ENCODE measurements around the gene MCM3AP.

The MCM3AP gene

DNA sequence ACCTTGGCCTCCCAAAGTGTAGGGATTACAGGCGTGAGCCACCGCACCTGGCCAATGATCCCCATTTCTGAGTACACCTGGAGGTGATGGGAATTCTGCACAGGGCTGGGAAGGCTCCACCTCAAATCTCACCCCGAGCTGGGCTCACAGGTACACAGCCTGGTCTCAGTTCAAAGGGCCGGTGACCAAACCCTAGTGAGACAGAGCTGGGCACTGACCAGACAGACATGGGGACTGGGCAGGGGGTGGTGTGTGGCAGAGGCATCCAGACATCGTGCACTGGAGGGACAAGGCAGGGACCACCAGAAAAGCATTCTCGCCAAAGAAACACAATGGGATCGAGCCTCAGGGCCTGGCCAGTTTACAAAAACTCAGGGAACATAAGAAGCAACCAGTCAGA, 74.0 kb downstream of the MCM3AP start:
- no peak for TF ChIP-seq EZH2phosphoT487 (IDR thresholded peaks at IDR 0.05; ENCODE audit: borderline replicate concordance, low read length)
- TF ChIP-seq, protein P1, sequence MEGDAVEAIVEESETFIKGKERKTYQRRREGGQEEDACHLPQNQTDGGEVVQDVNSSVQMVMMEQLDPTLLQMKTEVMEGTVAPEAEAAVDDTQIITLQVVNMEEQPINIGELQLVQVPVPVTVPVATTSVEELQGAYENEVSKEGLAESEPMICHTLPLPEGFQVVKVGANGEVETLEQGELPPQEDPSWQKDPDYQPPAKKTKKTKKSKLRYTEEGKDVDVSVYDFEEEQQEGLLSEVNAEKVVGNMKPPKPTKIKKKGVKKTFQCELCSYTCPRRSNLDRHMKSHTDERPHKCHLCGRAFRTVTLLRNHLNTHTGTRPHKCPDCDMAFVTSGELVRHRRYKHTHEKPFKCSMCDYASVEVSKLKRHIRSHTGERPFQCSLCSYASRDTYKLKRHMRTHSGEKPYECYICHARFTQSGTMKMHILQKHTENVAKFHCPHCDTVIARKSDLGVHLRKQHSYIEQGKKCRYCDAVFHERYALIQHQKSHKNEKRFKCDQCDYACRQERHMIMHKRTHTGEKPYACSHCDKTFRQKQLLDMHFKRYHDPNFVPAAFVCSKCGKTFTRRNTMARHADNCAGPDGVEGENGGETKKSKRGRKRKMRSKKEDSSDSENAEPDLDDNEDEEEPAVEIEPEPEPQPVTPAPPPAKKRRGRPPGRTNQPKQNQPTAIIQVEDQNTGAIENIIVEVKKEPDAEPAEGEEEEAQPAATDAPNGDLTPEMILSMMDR (IDR thresholded peaks at IDR 0.05; ENCODE audit: low read depth, low read length, poor library complexity, severe bottlenecking) = no peak
- Histone ChIP-seq H3K27ac (ENCODE audit: low read depth, low read length) (no peak overlapping the region), H4K20me1 (ENCODE audit: control insufficient read depth, insufficient read depth, low read depth, low read length) (no peaks in the 10 kb centered on the region), H3K4me1 (ENCODE audit: control insufficient read depth, low read length) (no peaks in the 10 kb centered on the region), H3K27me3 (ENCODE audit: control insufficient read depth, low read length) (no peaks in the 10 kb centered on the region), H3F3A (ENCODE audit: control insufficient read depth, insufficient read depth) (no peaks in the 10 kb centered on the region), H3K36me3 (ENCODE audit: control insufficient read depth, low read length) (peaks cover 86% of the 10 kb centered on the region), H3K79me2 (ENCODE audit: control insufficient read depth, low read length) (no peaks in the 10 kb centered on the region), H3K4me3 (ENCODE audit: low read length) (no peak overlapping the region), H3K9me3 (ENCODE audit: control insufficient read depth, insufficient read depth, low read length) (no peaks in the 10 kb centered on the region), H3K9me2 (replicated peaks; ENCODE audit: control insufficient read depth, low read length) (no peaks in the 10 kb centered on the region), H3K4me2 (ENCODE audit: low read length) (no peak overlapping the region)

DNA sequence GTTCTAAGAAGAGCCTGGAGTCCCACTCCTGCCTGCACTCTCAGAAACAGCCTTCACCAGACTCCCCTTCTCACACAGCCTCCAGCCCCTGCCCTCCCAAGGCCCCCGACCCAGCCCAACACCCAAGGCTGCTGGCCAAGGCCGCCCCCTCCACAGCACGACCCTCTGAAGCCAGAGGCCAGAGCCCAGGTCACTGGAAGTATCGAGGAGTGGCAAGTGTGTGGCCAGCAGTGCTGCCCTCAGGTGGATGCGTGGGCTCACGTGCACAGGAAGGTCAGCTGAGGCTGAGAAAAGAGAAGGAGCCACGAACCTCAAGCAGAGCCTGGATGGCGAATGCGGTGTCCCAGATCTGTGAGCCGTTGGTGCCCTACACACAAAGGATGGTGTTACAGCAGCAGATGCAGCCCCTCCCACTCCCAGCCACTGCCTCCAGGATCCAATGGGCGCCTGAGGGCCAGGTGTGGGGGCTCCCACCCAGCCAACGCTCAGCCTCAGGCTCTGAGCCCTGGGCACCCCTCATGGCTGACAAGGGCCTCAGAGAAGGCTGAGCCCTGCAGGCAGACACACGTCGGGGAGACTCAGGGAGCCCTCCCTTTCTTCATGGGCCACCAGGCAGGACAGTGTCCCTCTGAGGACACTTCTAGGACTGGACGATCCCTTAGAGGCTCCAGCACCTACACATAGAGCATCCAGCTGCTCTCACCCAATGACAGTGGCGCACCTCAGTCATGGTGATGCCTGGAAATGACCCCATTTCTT, 74.9 kb downstream of the MCM3AP start:
- Histone ChIP-seq H3K79me2 (ENCODE audit: control insufficient read depth, low read length) (no peaks in the 10 kb centered on the region), H3K27me3 (ENCODE audit: control insufficient read depth, low read length) (no peaks in the 10 kb centered on the region), H3K27ac (ENCODE audit: low read depth, low read length) (no peak overlapping the region), H4K20me1 (ENCODE audit: control insufficient read depth, insufficient read depth, low read depth, low read length) (no peaks in the 10 kb centered on the region), H3F3A (ENCODE audit: control insufficient read depth, insufficient read depth) (no peaks in the 10 kb centered on the region), H3K9me2 (replicated peaks; ENCODE audit: control insufficient read depth, low read length) (no peaks in the 10 kb centered on the region), H3K9me3 (ENCODE audit: control insufficient read depth, insufficient read depth, low read length) (no peaks in the 10 kb centered on the region), H3K4me2 (ENCODE audit: low read length) (no peak overlapping the region), H3K4me1 (ENCODE audit: control insufficient read depth, low read length) (no peaks in the 10 kb centered on the region), H3K36me3 (ENCODE audit: control insufficient read depth, low read length) (peaks cover 86% of the 10 kb centered on the region), H3K4me3 (ENCODE audit: low read length) (no peak overlapping the region)
- no peak for TF ChIP-seq EZH2phosphoT487 (IDR thresholded peaks at IDR 0.05; ENCODE audit: borderline replicate concordance, low read length)
- TF ChIP-seq, protein P1 (IDR thresholded peaks at IDR 0.05; ENCODE audit: low read depth, low read length, poor library complexity, severe bottlenecking) = no peak

DNA sequence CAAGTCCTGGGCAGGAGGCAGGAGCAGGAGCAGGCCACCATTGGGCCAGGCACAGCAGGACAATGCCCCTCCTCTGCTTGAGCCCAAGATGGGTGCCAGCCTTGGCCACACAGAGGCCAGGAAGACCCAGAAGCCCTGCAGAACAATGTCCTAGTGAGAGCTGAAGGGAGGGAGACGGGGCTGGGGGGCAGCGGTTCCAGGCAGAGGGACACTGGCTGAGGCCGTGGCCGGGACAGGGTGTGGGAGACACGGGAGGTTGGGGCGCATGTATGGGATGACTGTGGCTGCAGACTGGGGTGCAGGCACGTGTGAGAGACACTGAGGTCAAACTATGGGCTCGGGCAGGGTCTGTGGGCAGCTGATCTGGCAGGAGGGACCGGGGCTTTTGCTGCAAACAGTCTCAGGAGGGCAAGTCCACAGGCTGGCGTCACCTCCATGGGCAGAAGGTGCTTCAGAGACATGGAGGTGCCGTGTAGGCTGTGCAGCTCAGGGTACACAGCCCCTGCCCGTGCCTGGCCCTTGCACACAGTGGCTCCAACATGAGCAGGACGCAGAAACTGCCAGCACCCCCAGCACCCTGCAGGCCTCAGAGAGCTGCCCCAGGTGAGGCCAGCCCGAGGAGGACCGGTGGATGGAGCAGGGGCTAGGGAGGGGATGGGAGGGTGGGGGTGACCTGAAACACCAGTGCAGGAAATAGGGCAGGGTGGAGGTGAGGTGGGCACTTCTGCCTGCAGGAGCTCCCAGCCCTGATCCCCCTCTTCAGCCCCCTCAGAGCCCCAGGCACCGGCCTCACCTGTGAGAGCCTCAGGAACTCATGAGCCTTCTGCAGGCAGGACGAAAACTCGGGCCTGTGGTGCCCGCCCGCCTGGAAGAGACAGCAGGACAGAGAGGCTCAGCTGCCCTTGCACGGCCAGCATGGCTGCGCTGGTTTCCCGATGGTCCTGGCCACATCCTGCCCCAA, 76.4 kb downstream of the MCM3AP start:
- H3K4me3 ChIP-seq (ENCODE audit: low read length) = no peak overlapping the region
- H4K20me1 ChIP-seq (ENCODE audit: control insufficient read depth, insufficient read depth, low read depth, low read length) = no peaks in the 10 kb centered on the region
- no peaks in the 10 kb centered on the region for H3K4me1 ChIP-seq (ENCODE audit: control insufficient read depth, low read length)
- H3K27ac ChIP-seq (ENCODE audit: low read depth, low read length) = no peak overlapping the region
- H3K27me3 ChIP-seq (ENCODE audit: control insufficient read depth, low read length) = no peaks in the 10 kb centered on the region
- no peaks in the 10 kb centered on the region; the same call in 1 of the 2 replicates for H3F3A ChIP-seq (ENCODE audit: control insufficient read depth, insufficient read depth)
- TF ChIP-seq, protein P1 (IDR thresholded peaks at IDR 0.05; ENCODE audit: low read depth, low read length, poor library complexity, severe bottlenecking) = no peak
- TF ChIP-seq EZH2phosphoT487 (IDR thresholded peaks at IDR 0.05; ENCODE audit: borderline replicate concordance, low read length) = no peak
- H3K4me2 ChIP-seq (ENCODE audit: low read length) = no peak overlapping the region
- H3K9me3 ChIP-seq (ENCODE audit: control insufficient read depth, insufficient read depth, low read length) = no peaks in the 10 kb centered on the region
- no peaks in the 10 kb centered on the region for H3K79me2 ChIP-seq (ENCODE audit: control insufficient read depth, low read length)
- no peaks in the 10 kb centered on the region for H3K9me2 ChIP-seq (replicated peaks; ENCODE audit: control insufficient read depth, low read length)
- H3K36me3 ChIP-seq (ENCODE audit: control insufficient read depth, low read length) = peaks cover 87% of the 10 kb centered on the region

Measured in DOHH2 (cell line).